CD4-positive, alpha-beta T cell treated with Interleukin-1 beta for 1 hour (primary cell): ENCODE measurements around the gene SYNE2.
"Not testable (repeated sequence)": the region's sequence is repeated elsewhere in the genome, so short reads cannot be mapped to it uniquely, and the experiment has no call there.

Experiments used
- DNase-seq, 2 donors: peaks; one replicate each; pipeline ENCODE4 v3.0.0-alpha.2; 2020 to 2022

The SYNE2 gene

GRCh38 chr14:63852817-63853731, at the start of gene SYNE2:
TSS of gene SYNE2 (plus strand) at chr14:63853004. CDS start at chr14:63909149, 56,145 bp downstream.
- peak; percentile 79 to 85 for DNase-seq

DNA sequence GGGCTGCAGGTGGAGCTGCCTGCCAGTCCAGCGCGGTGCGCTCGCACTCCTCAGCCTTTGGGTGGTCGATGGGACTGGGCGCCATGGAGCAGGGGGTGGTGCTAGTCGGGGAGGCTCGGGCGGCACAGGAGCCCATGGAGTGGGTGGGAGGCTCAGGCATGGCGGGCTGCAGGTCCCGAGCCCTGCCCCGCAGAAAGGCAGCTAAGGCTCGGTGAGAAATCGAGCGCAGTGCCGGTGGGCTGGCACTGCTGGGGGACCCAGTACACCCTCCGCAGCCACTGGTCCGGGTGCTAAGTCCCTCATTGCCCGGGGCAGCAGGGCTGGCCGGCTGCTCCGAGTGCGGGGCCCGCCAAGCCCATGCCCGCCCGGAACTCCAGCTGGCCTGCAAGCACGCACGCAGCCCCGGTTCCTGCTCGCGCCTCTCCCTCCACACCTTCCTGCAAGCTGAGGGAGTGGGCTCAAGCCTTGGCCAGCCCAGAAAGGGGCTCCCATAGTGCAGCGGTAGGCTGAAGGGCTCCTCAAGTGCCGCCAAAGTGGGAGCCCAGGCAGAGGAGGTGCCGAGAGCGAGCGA, 49.5 kb upstream of the SYNE2 start:
- DNase-seq: not testable (repeated sequence)

GRCh38 chr14:63806064-63806463, 46.7 kb upstream of the SYNE2 start:
- not testable (repeated sequence) for DNase-seq

GRCh38 chr14:63811692-63812091, 41.1 kb upstream of the SYNE2 start:
- not testable (repeated sequence) for DNase-seq

DNA sequence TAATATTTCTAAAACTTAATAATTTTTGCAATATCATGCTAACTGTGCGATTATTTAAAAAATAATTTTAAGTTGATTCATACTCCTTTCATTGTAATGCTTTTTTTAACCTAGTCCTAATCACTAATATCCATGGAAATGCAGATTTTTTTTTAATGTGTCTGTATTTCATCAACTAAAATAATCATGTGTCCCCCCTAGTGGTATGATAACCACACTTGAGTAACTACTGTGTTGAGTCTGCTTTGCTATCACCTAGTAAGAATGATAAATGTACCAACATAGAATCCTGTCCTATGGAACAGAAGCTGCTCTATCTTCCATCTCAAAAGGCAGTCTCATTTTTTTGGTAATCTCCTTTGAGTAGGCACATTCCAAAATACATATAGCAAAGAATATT, 19.1 kb upstream of the SYNE2 start:
- DNase-seq: no peak

- peak; percentile 63 to 75 for DNase-seq
These were observed 11.8 kb upstream of the SYNE2 start for GRCh38 chr14:63840981-63841380.

DNA sequence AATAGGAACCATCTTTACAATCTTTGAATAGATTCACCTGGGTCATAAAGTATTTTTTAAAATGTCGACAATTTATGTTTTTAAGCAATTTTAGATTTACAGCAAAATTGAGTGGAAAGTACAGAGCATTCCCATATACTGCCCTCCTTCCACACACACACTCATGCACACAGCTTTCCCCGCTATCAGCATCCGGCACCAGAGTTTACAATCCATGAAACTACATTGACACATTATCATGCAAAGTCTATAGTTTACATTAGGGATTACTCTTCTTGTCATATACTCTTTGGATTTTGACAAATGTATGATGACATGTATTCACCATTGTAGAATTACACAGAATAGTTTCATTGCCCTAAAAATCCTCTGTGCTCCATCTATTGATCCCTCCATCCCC, 9.0 kb upstream of the SYNE2 start:
- DNase-seq: no peak

- DNase-seq: no peak
These were observed 3.9 kb upstream of the SYNE2 start for GRCh38 chr14:63848890-63849289.

- DNase-seq: no peak
These were observed 460 bp upstream of the SYNE2 start for GRCh38 chr14:63852271-63852816.

GRCh38 chr14:63853831-63854293, 1.1 kb downstream of the SYNE2 start:
- DNase-seq: peak; percentile 55 to 66

DNA sequence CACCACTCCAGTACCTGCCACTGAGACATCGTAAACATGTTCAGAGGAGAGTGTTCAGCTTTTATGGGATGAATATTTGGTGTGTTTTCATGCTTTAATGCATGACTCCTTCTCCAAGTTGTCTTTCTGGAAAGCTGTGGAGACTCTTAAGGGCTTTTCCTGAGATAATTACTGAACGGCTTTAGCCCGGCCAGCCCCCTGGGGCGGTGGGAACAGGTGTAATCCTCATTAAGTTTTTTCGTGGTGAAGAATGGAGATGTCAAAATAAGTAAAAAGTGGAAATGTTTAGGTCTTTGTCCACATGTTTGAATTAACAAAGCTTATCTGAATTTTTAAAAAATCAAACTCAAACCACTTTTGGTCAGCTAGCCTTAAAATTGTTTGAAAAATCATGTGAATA, 1.5 kb downstream of the SYNE2 start:
- no peak for DNase-seq

DNA sequence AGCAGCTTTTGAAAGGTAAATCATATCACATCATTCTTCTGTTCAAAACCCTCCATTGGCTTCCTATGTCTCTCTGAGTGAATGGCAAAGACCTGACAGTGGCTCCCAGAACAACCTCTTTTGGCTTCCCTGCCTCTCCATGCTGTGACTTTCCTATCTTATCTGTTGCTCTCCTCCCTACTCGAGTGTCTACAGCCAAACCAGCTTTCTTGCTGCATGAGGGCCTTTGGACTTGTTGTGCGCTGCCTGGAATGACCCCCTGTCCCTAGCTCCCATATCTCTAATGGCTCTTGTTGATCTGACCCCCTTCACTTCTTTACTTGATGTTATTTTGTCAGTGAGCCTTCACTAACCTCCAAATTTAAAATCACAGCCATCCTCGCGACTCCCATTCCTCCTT, 2.5 kb downstream of the SYNE2 start:
- peak in 1 of 2 donors; percentile 15 for DNase-seq

GRCh38 chr14:63857466-63858030, 4.7 kb downstream of the SYNE2 start:
- peak; percentile 42 to 76 for DNase-seq

DNA sequence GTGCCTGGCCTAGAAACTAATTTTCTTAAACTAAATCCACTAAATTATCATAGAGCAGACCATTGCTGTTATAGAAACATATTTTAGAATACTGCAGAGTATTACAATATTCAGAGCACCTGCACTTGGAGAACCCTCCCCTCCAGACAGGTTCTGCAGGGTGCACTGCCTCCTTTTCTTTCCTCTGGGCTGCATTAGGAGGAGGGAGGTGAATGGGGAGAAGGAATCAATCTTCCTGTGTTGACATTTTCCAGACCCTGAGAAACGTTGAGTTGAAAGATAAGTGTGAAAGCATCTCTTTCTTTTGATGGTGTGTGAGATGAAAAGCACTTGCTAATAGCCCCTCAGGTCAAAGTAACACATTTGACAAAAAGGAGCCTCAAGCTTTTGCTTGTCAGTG, 7.3 kb downstream of the SYNE2 start:
- DNase-seq: no peak

DNA sequence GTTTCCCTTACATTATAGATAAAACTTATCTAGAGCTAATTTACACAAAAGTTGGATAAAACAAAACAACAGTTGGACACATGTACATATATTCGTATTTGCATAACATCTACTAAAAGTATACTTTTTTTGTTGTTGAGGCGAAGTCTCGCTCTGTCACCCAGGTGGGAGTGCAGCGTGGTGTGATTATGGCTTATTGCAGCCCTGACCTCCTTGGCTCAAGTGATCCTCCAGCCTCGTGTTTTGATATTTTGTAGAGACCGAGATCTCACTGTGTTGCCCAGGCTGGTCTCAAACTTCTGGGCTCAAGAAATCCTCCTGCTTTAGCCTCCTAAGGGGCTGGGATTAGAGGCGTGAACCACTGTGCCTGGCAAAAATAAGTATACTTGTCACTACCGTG, 9.4 kb downstream of the SYNE2 start:
- DNase-seq: no peak

- DNase-seq: no peak
These were observed 10.2 kb downstream of the SYNE2 start for GRCh38 chr14:63863004-63863403.

- not testable (repeated sequence) for DNase-seq
These were observed 12.0 kb downstream of the SYNE2 start for GRCh38 chr14:63864775-63865174.

GRCh38 chr14:63867933-63868921, 15.4 kb downstream of the SYNE2 start:
- DNase-seq: peak; percentile 28 to 60

DNA sequence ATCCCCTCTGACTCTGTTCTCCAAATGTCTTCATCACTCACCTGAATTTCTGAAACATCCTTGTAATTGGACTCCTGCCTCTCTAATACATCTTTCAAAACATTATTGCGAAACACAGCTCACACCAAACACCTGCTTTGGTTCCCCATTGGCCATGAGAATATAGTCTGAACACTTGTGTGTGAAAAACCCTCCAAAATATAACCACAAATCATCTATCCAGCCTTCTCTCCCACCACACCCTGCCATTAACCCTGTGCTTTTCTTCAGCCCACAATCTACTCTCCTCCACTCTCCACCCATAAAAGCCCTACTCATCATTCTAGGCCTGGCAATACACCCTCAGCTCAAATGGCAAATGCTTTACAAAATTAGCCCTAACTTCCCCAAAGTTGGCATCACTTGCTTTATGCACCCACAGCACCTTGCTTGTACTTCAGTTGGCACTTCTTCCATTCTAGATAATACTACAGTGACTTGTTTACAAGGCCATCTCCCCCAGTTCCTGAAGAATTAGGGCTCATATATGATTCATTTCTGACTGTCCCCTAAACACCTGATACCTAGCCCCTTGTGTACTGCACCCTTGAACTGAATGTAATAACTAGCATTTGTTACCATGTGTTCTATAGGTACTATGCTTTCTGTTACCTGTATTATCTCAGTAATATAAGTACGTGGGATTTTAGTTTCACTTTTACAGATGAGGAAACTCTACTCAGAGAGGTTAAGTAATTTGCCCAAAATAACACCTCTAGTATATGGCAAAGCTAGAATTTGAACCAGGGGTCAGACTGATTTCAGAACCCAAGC, 17.3 kb downstream of the SYNE2 start:
- peak in 1 of 2 donors; percentile 34 for DNase-seq

GRCh38 chr14:63870753-63871037, 17.9 kb downstream of the SYNE2 start:
- not testable (repeated sequence) for DNase-seq

DNA sequence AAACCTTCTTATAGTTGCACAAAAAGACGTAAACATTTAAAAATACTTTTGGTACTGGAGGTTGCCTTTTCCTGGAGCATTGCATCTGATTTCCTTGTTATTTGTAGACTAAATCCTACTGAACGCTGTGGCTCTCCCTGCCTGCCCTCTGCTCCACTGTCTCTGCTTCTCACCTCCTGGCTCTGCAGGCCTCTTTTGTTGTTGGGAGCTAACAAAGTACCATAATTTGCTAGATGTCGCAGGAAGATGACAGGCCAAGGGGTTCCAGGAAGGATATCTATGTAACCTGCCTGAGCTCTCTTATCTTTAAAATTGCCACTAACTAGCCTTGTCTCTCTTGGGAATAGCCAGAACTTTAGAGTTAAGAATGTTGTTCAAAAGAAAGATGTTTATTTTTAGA, 21.4 kb downstream of the SYNE2 start:
- DNase-seq: no peak

DNA sequence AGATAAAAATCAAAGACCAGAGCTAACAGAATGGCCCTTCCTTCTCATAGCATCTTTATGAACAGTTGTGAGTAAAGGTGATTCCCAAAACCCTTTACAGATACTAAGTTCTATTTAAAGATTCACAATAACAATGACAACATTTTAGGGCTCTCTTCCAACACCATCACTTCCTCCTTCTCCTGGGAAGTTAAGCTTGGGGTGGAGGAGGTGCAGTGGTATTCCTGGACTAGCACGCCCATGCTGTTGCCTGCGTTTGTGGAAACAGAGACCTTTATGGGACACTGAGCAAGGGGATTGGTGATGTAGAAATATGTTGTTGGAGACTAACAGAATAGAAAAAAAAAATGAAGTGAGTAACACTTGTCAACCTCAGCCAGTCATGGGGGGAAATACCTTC, 22.5 kb downstream of the SYNE2 start:
- DNase-seq: no peak
